Measurements from ENCODE around the gene MSI2.

- TF ChIP-seq EZH2 (IDR thresholded peaks at IDR 0.05) = no peak
- no peak for TF ChIP-seq POLR2AphosphoS5 (IDR thresholded peaks at IDR 0.05; ENCODE audit: borderline replicate concordance, low read depth, low read length)
- TF ChIP-seq FOXP2 (optimal IDR thresholded peaks at IDR 0.05; ENCODE audit: control extremely low read depth, extremely low read length, insufficient read depth) = no peak
Observed at GRCh38 chr17:57405491-57406072, 149.3 kb downstream of the MSI2 start.

Measured in SK-N-MC (cell line).